ENCODE results near the gene CD101.
A peak's percentile ranks its signal among the peaks of the same experiment; 100 is the strongest.

DNA sequence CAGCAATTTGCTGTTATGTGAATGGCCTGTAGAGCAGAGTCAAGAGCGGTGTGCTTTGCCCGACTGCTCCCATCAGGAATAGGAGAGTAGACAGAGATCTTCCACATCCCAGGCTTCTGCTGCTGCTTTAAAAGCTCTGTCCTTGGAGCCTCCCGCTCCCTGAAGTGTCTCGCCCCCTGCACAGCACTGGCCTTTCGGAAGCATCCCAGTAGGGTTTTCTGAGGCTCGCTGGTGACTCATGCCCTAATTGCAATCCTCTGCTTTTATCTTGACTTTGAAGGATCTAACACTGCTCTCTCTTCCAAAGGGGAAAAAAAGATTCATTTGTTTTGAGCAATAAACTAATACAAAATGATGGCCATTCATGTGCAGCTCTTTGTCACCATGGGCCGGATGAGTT lies 13.3 kb upstream of the CD101 start:
- no peak for TF ChIP-seq POLR2A (IDR thresholded peaks at IDR 0.05)
- TF ChIP-seq, protein P1, sequence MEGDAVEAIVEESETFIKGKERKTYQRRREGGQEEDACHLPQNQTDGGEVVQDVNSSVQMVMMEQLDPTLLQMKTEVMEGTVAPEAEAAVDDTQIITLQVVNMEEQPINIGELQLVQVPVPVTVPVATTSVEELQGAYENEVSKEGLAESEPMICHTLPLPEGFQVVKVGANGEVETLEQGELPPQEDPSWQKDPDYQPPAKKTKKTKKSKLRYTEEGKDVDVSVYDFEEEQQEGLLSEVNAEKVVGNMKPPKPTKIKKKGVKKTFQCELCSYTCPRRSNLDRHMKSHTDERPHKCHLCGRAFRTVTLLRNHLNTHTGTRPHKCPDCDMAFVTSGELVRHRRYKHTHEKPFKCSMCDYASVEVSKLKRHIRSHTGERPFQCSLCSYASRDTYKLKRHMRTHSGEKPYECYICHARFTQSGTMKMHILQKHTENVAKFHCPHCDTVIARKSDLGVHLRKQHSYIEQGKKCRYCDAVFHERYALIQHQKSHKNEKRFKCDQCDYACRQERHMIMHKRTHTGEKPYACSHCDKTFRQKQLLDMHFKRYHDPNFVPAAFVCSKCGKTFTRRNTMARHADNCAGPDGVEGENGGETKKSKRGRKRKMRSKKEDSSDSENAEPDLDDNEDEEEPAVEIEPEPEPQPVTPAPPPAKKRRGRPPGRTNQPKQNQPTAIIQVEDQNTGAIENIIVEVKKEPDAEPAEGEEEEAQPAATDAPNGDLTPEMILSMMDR (IDR thresholded peaks at IDR 0.05) = no peak
- TF ChIP-seq POLR2AphosphoS5 (IDR thresholded peaks at IDR 0.05) = peak; percentile 54
